SK-N-SH treated with all-trans-retinoic acid at 6 μM for 48 hours (cell line): Measurements from ENCODE around the gene ENTR1.

Source experiments
- PPARA ChIP-seq: fragments of 250-450 bp; sonication (Bioruptor Pico); IDR thresholded peaks from 2 replicates; pipeline ENCODE4 v1.5.0; 2020; ENCODE audit warnings: mild to moderate bottlenecking, borderline replicate concordance
- TF ChIP-seq, protein P1 (sequence below): fragments of 250-450 bp; sonication (Bioruptor Pico); IDR thresholded peaks from 2 replicates; pipeline ENCODE4 v1.8.0; 2020; ENCODE audit warnings: mild to moderate bottlenecking, moderate library complexity, borderline replicate concordance

GRCh38 chr9:136437430-136437829 lies 27.0 kb upstream of the ENTR1 start:
- TF ChIP-seq, protein P1, sequence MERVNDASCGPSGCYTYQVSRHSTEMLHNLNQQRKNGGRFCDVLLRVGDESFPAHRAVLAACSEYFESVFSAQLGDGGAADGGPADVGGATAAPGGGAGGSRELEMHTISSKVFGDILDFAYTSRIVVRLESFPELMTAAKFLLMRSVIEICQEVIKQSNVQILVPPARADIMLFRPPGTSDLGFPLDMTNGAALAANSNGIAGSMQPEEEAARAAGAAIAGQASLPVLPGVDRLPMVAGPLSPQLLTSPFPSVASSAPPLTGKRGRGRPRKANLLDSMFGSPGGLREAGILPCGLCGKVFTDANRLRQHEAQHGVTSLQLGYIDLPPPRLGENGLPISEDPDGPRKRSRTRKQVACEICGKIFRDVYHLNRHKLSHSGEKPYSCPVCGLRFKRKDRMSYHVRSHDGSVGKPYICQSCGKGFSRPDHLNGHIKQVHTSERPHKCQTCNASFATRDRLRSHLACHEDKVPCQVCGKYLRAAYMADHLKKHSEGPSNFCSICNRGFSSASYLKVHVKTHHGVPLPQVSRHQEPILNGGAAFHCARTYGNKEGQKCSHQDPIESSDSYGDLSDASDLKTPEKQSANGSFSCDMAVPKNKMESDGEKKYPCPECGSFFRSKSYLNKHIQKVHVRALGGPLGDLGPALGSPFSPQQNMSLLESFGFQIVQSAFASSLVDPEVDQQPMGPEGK (CRISPR knock-in tag), result no peak
- no peak for TF ChIP-seq PPARA (CRISPR knock-in tag)
